ENCODE results near the gene CPE. TPM values are rescaled to one million over a fixed set of nuclear protein-coding genes. Genes with fewer than 3 reads are reported as not detected.

Gene CPE
- total and polyA plus RNA-seq, 12 donors, result 24.8 to 272 (median 117) TPM

DNA sequence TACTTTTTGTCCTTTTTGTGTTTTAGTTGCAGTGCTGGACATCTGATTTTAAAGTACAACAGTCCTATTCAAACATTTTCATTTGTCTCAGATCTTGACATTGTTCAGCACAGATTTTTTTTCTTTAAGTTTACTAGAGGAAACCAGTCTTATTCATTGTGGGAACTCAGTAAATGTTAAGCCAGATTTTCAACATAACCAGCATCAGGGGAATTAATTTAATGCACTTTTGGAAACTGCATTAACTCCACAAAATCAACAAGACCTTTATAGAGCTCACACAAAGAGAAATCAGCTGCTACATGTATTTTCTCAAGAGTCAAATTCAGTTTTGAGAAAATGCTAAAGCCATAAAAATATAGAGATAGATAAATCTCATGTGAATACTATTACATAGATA lies 9.9 kb downstream of the CPE start:
- no peak for TF ChIP-seq POLR2A (IDR thresholded peaks at IDR 0.05)
- TF ChIP-seq, protein P1, sequence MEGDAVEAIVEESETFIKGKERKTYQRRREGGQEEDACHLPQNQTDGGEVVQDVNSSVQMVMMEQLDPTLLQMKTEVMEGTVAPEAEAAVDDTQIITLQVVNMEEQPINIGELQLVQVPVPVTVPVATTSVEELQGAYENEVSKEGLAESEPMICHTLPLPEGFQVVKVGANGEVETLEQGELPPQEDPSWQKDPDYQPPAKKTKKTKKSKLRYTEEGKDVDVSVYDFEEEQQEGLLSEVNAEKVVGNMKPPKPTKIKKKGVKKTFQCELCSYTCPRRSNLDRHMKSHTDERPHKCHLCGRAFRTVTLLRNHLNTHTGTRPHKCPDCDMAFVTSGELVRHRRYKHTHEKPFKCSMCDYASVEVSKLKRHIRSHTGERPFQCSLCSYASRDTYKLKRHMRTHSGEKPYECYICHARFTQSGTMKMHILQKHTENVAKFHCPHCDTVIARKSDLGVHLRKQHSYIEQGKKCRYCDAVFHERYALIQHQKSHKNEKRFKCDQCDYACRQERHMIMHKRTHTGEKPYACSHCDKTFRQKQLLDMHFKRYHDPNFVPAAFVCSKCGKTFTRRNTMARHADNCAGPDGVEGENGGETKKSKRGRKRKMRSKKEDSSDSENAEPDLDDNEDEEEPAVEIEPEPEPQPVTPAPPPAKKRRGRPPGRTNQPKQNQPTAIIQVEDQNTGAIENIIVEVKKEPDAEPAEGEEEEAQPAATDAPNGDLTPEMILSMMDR (IDR thresholded peaks at IDR 0.05), result no peak
- Histone ChIP-seq H3K27me3 (no peaks in the 10 kb centered on the region), H3K4me3 (no peak overlapping the region), H3K36me3 (replicated peaks in 1 of 2) (no peaks in the 10 kb centered on the region), H3K4me1 (replicated peaks in 1 of 2) (peaks cover 0 to 16% of the 10 kb centered on the region in 2 donors), H3K9me3 (replicated peaks in 1 of 3) (no peaks in the 10 kb centered on the region), H3K27ac (no peak overlapping the region)
- DNase-seq, result no peak
- intact Hi-C loops (cut with DNase I), result no loop called here

DNA sequence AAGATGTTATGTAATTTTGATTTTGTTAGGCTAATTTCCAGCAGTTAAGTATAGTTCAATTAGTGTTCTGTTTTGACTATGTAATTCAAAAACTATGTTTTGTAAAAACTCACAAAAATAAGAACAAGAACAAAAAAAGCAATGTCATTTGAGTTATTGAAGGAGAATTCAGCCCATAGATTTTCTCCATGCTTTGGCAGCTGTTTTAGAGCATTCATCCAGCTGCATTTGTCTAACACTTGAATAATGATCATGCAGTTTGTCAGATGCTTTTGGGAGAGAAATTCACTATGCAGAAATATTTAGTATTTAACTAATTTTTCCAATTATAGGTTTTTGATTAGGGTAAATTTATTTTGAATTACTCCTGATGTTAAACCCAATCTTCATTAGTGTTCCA lies 14.2 kb downstream of the CPE start:
- no peak for DNase-seq
- Histone ChIP-seq H3K4me1 (replicated peaks in 1 of 2) (peaks cover 0 to 6% of the 10 kb centered on the region in 2 donors), H3K36me3 (replicated peaks in 1 of 2) (no peaks in the 10 kb centered on the region), H3K4me3 (no peak overlapping the region), H3K27ac (no peak overlapping the region), H3K27me3 (no peaks in the 10 kb centered on the region), H3K9me3 (replicated peaks in 1 of 3) (no peaks in the 10 kb centered on the region)
- intact Hi-C loops (cut with DNase I), result no loop called here
- TF ChIP-seq, protein P1 (IDR thresholded peaks at IDR 0.05), result no peak
- TF ChIP-seq POLR2A (IDR thresholded peaks at IDR 0.05), result no peak

DNA sequence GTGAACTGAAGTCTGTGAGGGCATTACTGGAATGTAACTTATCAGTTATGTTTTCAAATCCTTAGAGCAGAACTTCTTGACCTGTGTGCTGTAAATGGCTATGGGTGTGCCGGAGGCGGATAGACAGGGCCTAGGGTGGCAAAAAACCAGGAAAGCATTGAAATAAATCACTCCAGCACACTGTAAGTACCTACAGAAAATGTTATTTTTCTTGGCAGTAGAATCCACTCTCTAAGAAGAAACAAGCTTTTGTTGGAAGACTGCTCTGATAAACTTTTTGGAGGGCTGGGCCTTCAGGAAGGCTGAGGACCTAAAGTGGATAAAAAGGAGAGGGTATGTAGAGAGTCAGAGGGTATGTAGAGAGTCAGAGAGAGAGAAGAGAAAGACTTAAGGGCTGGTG lies 14.9 kb downstream of the CPE start:
- TF ChIP-seq, protein P1 (IDR thresholded peaks at IDR 0.05), result no peak
- TF ChIP-seq POLR2A (IDR thresholded peaks at IDR 0.05), result no peak
- Histone ChIP-seq H3K27me3 (no peaks in the 10 kb centered on the region), H3K4me3 (no peak overlapping the region), H3K9me3 (replicated peaks in 1 of 3) (no peaks in the 10 kb centered on the region), H3K27ac (no peak overlapping the region), H3K4me1 (replicated peaks in 1 of 2) (peaks cover 0 to 6% of the 10 kb centered on the region in 2 donors), H3K36me3 (replicated peaks in 1 of 2) (no peaks in the 10 kb centered on the region)
- DNase-seq, result no peak
- WGBS, 4 donors, result 55 to 78% (median 70%) methylated on average over 2 of the region's 2 CpGs
- intact Hi-C loops (cut with DNase I), result no loop called here

DNA sequence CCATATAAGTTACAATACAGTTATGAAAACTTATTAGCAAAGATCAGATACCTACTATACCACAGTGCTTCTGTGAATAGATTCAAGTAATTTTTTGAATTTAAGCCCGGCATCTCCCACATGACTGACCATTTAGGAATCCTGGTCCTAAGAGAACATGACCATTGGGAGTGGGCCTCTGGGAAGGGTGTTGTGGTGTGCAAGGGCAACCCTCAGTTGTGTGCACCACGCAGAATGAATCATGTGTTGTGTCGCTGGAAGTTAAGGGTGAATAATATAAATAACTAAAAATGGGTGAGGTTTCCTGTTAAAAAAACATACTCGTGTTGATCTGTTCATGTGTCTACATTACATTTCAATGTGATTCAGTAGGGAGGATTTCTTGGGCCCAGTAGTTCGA lies 15.5 kb downstream of the CPE start:
- Histone ChIP-seq H3K9me3 (replicated peaks in 1 of 3) (no peaks in the 10 kb centered on the region), H3K27ac (no peak overlapping the region), H3K27me3 (no peaks in the 10 kb centered on the region), H3K4me1 (replicated peaks in 1 of 2) (peaks cover 0 to 6% of the 10 kb centered on the region in 2 donors), H3K36me3 (replicated peaks in 1 of 2) (no peaks in the 10 kb centered on the region), H3K4me3 (no peak overlapping the region)
- no peak for TF ChIP-seq POLR2A (IDR thresholded peaks at IDR 0.05)
- TF ChIP-seq, protein P1 (IDR thresholded peaks at IDR 0.05), result no peak
- 77 to 88% (median 80%) methylated on average over 5 of the region's 5 CpGs for WGBS, 4 donors
- DNase-seq, result no peak
- intact Hi-C loops (cut with DNase I), result no loop called here

Data from adrenal gland (tissue), 12 donors.